Keratinocyte (primary cell): ENCODE data around the gene NR2C2AP.

Source experiments
- EZH2 ChIP-seq: IDR thresholded peaks from one replicate; pipeline ENCODE4 v1.6.1; 2012; ENCODE audit warnings: inconsistent platforms, mild to moderate bottlenecking, low read length, moderate library complexity
- TF ChIP-seq, protein P1 (sequence below), 3 experiments: IDR thresholded peaks in 1 of 3; conservative IDR thresholded peaks in 1 of 3; optimal IDR thresholded peaks in 1 of 3; 2 replicates in 2 of 3; 3 replicates in 1 of 3; pipeline versions ENCODE3 to v1.5.1; 2011; ENCODE audit warnings: low read length in 3 of 3, mild to moderate bottlenecking in 3 of 3, moderate library complexity in 2 of 3, control low read depth in 1 of 3, inconsistent platforms in 1 of 3; ENCODE audit not compliant: insufficient read depth in 2 of 3; ENCODE audit errors: extremely low read depth in 1 of 3

DNA sequence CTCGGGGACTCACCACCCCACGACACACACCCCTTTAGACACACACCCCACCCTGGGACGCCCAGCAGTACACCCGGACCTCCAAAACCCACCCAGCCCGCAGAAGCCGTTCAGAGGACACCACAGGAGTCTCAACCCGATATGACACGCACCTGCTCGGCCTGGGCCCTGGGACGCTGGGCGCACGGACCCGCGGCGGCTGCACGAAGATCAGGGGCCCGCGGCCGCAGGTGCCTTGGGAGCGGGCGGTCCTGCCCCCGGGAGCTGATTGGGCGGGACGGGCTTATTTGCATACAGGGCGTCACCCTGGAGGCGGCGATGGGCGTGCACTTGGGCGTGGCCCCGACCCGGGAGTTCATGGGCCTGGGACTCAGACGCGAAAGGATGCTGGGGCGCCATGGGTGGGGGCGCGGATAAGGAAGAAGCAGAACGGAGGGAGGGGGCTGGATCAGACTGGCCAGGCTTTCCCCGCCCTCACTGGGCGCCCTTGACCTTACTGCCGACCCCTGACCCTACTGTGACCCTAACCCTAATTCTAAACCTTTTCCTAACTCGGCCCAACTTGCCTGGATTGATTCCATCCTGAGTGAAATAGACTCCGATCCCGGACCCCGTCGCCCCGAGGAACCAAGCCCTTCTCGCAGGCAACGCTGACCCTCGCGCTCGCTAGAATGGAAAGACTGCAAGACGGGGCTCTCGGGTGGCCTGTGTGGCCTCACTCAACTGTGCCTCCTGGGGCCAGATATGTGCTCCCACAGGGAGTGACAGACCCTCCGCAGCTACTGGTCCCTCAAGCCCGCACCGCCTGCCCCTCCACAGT is 33.0 kb downstream of the NR2C2AP start, which contains the start of gene MEF2B:
- no peak for TF ChIP-seq EZH2
- TF ChIP-seq, protein P1, sequence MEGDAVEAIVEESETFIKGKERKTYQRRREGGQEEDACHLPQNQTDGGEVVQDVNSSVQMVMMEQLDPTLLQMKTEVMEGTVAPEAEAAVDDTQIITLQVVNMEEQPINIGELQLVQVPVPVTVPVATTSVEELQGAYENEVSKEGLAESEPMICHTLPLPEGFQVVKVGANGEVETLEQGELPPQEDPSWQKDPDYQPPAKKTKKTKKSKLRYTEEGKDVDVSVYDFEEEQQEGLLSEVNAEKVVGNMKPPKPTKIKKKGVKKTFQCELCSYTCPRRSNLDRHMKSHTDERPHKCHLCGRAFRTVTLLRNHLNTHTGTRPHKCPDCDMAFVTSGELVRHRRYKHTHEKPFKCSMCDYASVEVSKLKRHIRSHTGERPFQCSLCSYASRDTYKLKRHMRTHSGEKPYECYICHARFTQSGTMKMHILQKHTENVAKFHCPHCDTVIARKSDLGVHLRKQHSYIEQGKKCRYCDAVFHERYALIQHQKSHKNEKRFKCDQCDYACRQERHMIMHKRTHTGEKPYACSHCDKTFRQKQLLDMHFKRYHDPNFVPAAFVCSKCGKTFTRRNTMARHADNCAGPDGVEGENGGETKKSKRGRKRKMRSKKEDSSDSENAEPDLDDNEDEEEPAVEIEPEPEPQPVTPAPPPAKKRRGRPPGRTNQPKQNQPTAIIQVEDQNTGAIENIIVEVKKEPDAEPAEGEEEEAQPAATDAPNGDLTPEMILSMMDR (optimal IDR thresholded peaks at IDR 0.05 in 1 of 3, IDR thresholded peaks at IDR 0.05 in 1 of 3, conservative IDR thresholded peaks at IDR 0.05 in 1 of 3; ENCODE audit: extremely low read depth in 1 of 3, insufficient read depth in 2 of 3, low read length in 3 of 3) = no peak
